GM21619 (cell line): ENCODE results near the gene IL36B.

Source experiments
- ATAC-seq: cut with Tn5 transposase; IDR thresholded peaks from one replicate; pipeline ENCODE4 v1.9.1; 2021; ENCODE audit not compliant: unreplicated experiment

The IL36B gene

GRCh38 chr2:113056521-113056920, 3.9 kb upstream of the IL36B start:
- no peak for ATAC-seq

GRCh38 chr2:113054066-113054465, 1.4 kb upstream of the IL36B start:
- ATAC-seq = no peak

- no peak for ATAC-seq
Observed at GRCh38 chr2:113053666-113054065, 999 bp upstream of the IL36B start.

- ATAC-seq = no peak
Observed at GRCh38 chr2:113050921-113051895, 1.5 kb downstream of the IL36B start.

- ATAC-seq = no peak
Observed at GRCh38 chr2:113046465-113046864, 6.2 kb downstream of the IL36B start.

GRCh38 chr2:113041871-113042270, 10.8 kb downstream of the IL36B start:
- no peak for ATAC-seq

GRCh38 chr2:113039719-113040118, 12.9 kb downstream of the IL36B start:
- ATAC-seq = no peak

- no peak for ATAC-seq
Observed at GRCh38 chr2:113039158-113039557, 13.5 kb downstream of the IL36B start.

- ATAC-seq = no peak
Observed at GRCh38 chr2:113038291-113038690, 14.4 kb downstream of the IL36B start.

- no peak for ATAC-seq
Observed at GRCh38 chr2:113036763-113037162, 15.9 kb downstream of the IL36B start.

GRCh38 chr2:113034016-113034415, 18.7 kb downstream of the IL36B start:
- no peak for ATAC-seq

- ATAC-seq = no peak
Observed at GRCh38 chr2:113032737-113033136, 19.9 kb downstream of the IL36B start.

GRCh38 chr2:113028112-113028511, 24.6 kb downstream of the IL36B start:
- no peak for ATAC-seq

- no peak for ATAC-seq
Observed at GRCh38 chr2:113027691-113028090, 25.0 kb downstream of the IL36B start.

GRCh38 chr2:113025737-113026136, 26.9 kb downstream of the IL36B start:
- no peak for ATAC-seq

GRCh38 chr2:113024764-113025163, 27.9 kb downstream of the IL36B start:
- ATAC-seq = no peak

GRCh38 chr2:113021312-113021711, 31.4 kb downstream of the IL36B start:
- ATAC-seq = no peak

GRCh38 chr2:113018509-113018908, 34.2 kb downstream of the IL36B start:
- no peak for ATAC-seq

GRCh38 chr2:113015655-113016054, 37.0 kb downstream of the IL36B start:
- no peak for ATAC-seq

GRCh38 chr2:113015042-113015441, 37.6 kb downstream of the IL36B start:
- ATAC-seq = no peak

- ATAC-seq = no peak
Observed at GRCh38 chr2:113014067-113014466, 38.6 kb downstream of the IL36B start.

- no peak for ATAC-seq
Observed at GRCh38 chr2:113013336-113013661, 39.4 kb downstream of the IL36B start.
